ENCODE measurements around the gene THSD4.

The THSD4 gene

GRCh38 chr15:71187526-71187925 lies 72.3 kb downstream of the THSD4 start:
- H2AFZ ChIP-seq (ENCODE audit: low read length) = no peak overlapping the region
- no peaks in the 10 kb centered on the region for H3K9me2 ChIP-seq (replicated peaks; ENCODE audit: insufficient read depth, low read length)
- no peaks in the 10 kb centered on the region for H3K79me2 ChIP-seq (ENCODE audit: low read length)
- no peaks in the 10 kb centered on the region for H3K4me1 ChIP-seq (ENCODE audit: low read length)
- no peak overlapping the region for H3K27ac ChIP-seq (ENCODE audit: low read length)
- no peaks in the 10 kb centered on the region for H3K36me3 ChIP-seq (replicated peaks; ENCODE audit: insufficient read depth, low read length)
- no peaks in the 10 kb centered on the region for H4K20me1 ChIP-seq (ENCODE audit: insufficient read depth, low read length)
- no peaks in the 10 kb centered on the region for H3K9me3 ChIP-seq (replicated peaks; ENCODE audit: insufficient read depth, low read length)
- no peaks in the 10 kb centered on the region for H3K27me3 ChIP-seq (replicated peaks; ENCODE audit: insufficient read depth, low read length)
- TF ChIP-seq EZH2phosphoT487 (IDR thresholded peaks at IDR 0.05; ENCODE audit: low read length) (no peak), EZH2 (optimal IDR thresholded peaks at IDR 0.05; ENCODE audit: low read depth, low read length) (no peak)
- TF ChIP-seq, protein P1, sequence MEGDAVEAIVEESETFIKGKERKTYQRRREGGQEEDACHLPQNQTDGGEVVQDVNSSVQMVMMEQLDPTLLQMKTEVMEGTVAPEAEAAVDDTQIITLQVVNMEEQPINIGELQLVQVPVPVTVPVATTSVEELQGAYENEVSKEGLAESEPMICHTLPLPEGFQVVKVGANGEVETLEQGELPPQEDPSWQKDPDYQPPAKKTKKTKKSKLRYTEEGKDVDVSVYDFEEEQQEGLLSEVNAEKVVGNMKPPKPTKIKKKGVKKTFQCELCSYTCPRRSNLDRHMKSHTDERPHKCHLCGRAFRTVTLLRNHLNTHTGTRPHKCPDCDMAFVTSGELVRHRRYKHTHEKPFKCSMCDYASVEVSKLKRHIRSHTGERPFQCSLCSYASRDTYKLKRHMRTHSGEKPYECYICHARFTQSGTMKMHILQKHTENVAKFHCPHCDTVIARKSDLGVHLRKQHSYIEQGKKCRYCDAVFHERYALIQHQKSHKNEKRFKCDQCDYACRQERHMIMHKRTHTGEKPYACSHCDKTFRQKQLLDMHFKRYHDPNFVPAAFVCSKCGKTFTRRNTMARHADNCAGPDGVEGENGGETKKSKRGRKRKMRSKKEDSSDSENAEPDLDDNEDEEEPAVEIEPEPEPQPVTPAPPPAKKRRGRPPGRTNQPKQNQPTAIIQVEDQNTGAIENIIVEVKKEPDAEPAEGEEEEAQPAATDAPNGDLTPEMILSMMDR (IDR thresholded peaks at IDR 0.05; ENCODE audit: low read length) = no peak
- no peak for DNase-seq
- H3K4me3 ChIP-seq (ENCODE audit: low read length) = no peak overlapping the region
- H3K9ac ChIP-seq (ENCODE audit: low read length) = no peak overlapping the region
- no peaks in the 10 kb centered on the region for H3F3A ChIP-seq (ENCODE audit: insufficient read depth, low read length)
- H3K4me2 ChIP-seq (ENCODE audit: low read depth, low read length) = no peak overlapping the region

DNA sequence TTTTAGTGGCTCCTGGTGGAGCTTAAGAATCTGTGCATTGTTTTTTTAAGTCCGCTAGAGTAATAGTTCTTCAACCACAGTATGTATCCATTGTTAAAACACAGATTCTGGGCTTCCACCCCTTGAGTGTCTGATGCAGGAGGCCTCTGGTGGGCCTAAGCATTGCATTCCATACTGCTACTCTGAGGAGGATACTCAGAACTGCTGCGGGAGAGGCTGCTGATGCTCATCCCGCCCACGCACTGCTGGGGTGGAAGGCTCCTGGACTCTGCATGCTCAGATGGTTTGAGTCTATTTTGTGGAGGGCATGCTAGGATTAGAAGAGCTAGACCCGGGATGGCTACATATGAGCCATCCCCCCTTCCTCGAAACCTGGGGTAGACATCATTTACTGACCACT lies 74.4 kb downstream of the THSD4 start:
- no peaks in the 10 kb centered on the region for H3F3A ChIP-seq (ENCODE audit: insufficient read depth, low read length)
- no peak for DNase-seq
- no peak overlapping the region for H3K27ac ChIP-seq (ENCODE audit: low read length)
- TF ChIP-seq, protein P1 (IDR thresholded peaks at IDR 0.05; ENCODE audit: low read length) = no peak
- TF ChIP-seq EZH2phosphoT487 (IDR thresholded peaks at IDR 0.05; ENCODE audit: low read length) (no peak), EZH2 (optimal IDR thresholded peaks at IDR 0.05; ENCODE audit: low read depth, low read length) (no peak)
- no peaks in the 10 kb centered on the region for H3K27me3 ChIP-seq (replicated peaks; ENCODE audit: insufficient read depth, low read length)
- H3K4me3 ChIP-seq (ENCODE audit: low read length) = no peak overlapping the region
- no peaks in the 10 kb centered on the region for H3K79me2 ChIP-seq (ENCODE audit: low read length)
- H3K9ac ChIP-seq (ENCODE audit: low read length) = no peak overlapping the region
- no peaks in the 10 kb centered on the region for H3K4me1 ChIP-seq (ENCODE audit: low read length)
- H4K20me1 ChIP-seq (ENCODE audit: insufficient read depth, low read length) = no peaks in the 10 kb centered on the region
- no peaks in the 10 kb centered on the region for H3K36me3 ChIP-seq (replicated peaks; ENCODE audit: insufficient read depth, low read length)
- no peaks in the 10 kb centered on the region for H3K9me2 ChIP-seq (replicated peaks; ENCODE audit: insufficient read depth, low read length)
- H2AFZ ChIP-seq (ENCODE audit: low read length) = no peak overlapping the region
- H3K4me2 ChIP-seq (ENCODE audit: low read depth, low read length) = no peak overlapping the region
- H3K9me3 ChIP-seq (replicated peaks; ENCODE audit: insufficient read depth, low read length) = no peaks in the 10 kb centered on the region

GRCh38 chr15:71191296-71191695 lies 76.0 kb downstream of the THSD4 start:
- no peaks in the 10 kb centered on the region for H3K9me3 ChIP-seq (replicated peaks; ENCODE audit: insufficient read depth, low read length)
- H3K4me1 ChIP-seq (ENCODE audit: low read length) = no peaks in the 10 kb centered on the region
- no peaks in the 10 kb centered on the region for H3F3A ChIP-seq (ENCODE audit: insufficient read depth, low read length)
- no peak overlapping the region for H3K4me2 ChIP-seq (ENCODE audit: low read depth, low read length)
- H4K20me1 ChIP-seq (ENCODE audit: insufficient read depth, low read length) = no peaks in the 10 kb centered on the region
- TF ChIP-seq EZH2 (optimal IDR thresholded peaks at IDR 0.05; ENCODE audit: low read depth, low read length) (no peak), EZH2phosphoT487 (IDR thresholded peaks at IDR 0.05; ENCODE audit: low read length) (no peak)
- TF ChIP-seq, protein P1 (IDR thresholded peaks at IDR 0.05; ENCODE audit: low read length) = no peak
- H2AFZ ChIP-seq (ENCODE audit: low read length) = no peak overlapping the region
- H3K27me3 ChIP-seq (replicated peaks; ENCODE audit: insufficient read depth, low read length) = no peaks in the 10 kb centered on the region
- no peaks in the 10 kb centered on the region for H3K36me3 ChIP-seq (replicated peaks; ENCODE audit: insufficient read depth, low read length)
- H3K4me3 ChIP-seq (ENCODE audit: low read length) = no peak overlapping the region
- H3K9ac ChIP-seq (ENCODE audit: low read length) = no peak overlapping the region
- H3K79me2 ChIP-seq (ENCODE audit: low read length) = no peaks in the 10 kb centered on the region
- no peak for DNase-seq
- no peak overlapping the region for H3K27ac ChIP-seq (ENCODE audit: low read length)
- H3K9me2 ChIP-seq (replicated peaks; ENCODE audit: insufficient read depth, low read length) = no peaks in the 10 kb centered on the region

Measured in MM.1S (cell line).